Hepatocyte (in vitro differentiated cells): Measurements from ENCODE around the gene NOS1.

Source experiments
- EZH2 ChIP-seq: fragments of 200-600 bp; sonication (generic); IDR thresholded peaks from 2 replicates; pipeline ENCODE4 v1.6.1; 2016; ENCODE audit warnings: antibody characterized with exemption, mild to moderate bottlenecking, borderline replicate concordance
- TF ChIP-seq, protein P1 (sequence below): fragments of 200-600 bp; sonication (generic); IDR thresholded peaks from 2 replicates; pipeline ENCODE4 v1.5.1; 2016; ENCODE audit warnings: antibody characterized with exemption, mild to moderate bottlenecking; ENCODE audit not compliant: poor library complexity

DNA sequence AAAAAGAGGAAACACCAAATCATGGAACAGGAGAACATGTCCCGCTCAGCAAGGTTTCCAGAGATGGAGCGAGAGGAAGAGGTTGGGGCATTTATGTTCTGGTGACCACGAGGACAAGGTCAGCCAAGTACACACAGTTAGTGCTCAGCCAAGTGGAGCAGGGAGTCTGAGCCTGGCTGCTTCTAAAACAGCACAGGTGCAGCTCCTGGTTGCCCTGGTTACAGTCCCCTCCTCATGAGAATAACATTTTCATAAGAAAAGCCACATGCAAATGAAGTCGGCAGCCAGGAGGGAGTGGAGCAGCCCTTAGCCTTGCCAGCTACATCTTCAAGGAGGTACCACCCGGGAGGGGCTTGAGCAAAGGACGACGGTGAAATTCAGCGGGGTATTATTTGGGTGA is 81.8 kb downstream of the NOS1 start:
- TF ChIP-seq, protein P1, sequence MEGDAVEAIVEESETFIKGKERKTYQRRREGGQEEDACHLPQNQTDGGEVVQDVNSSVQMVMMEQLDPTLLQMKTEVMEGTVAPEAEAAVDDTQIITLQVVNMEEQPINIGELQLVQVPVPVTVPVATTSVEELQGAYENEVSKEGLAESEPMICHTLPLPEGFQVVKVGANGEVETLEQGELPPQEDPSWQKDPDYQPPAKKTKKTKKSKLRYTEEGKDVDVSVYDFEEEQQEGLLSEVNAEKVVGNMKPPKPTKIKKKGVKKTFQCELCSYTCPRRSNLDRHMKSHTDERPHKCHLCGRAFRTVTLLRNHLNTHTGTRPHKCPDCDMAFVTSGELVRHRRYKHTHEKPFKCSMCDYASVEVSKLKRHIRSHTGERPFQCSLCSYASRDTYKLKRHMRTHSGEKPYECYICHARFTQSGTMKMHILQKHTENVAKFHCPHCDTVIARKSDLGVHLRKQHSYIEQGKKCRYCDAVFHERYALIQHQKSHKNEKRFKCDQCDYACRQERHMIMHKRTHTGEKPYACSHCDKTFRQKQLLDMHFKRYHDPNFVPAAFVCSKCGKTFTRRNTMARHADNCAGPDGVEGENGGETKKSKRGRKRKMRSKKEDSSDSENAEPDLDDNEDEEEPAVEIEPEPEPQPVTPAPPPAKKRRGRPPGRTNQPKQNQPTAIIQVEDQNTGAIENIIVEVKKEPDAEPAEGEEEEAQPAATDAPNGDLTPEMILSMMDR = no peak
- TF ChIP-seq EZH2 = no peak
